HEK293 (cell line): ENCODE measurements around the gene FAM131B.

ENCODE experiments used
- CTCF ChIA-PET: fragments of 350-600 bp; formaldehyde crosslinking; extraction: SDS; loops from one replicate; lab custom pipeline; 2021; ENCODE audit warnings: antibody characterized with exemption; lab: Yijun Ruan, JAX
- POLR2A ChIA-PET: fragments of 300-600 bp; formaldehyde crosslinking; extraction: SDS; loops from one replicate; lab custom pipeline; 2020; ENCODE audit warnings: antibody characterized with exemption, inconsistent platforms; lab: Yijun Ruan, JAX
- H3K27ac ChIP-seq: fragments of 200-500 bp; sonication (Bioruptor generic); 2 replicates; pipeline ENCODE4 v1.5.1; 2014; ENCODE audit warnings: low read depth, low read length, control low read depth, inconsistent platforms; ENCODE audit errors: extremely low read depth
- H3K36me3 ChIP-seq, 2 experiments: fragments of 200-500 bp in 1 of 2; sonication (Bioruptor generic) in 1 of 2; 1 replicate in 1 of 2; 2 replicates in 1 of 2; pipeline ENCODE4 v1.5.1; 2014 to 2017; ENCODE audit warnings: inconsistent platforms in 2 of 2, low read length in 2 of 2; ENCODE audit not compliant: control insufficient read depth in 2 of 2, insufficient read depth in 1 of 2
- H3K4me1 ChIP-seq: fragments of 200-500 bp; sonication (Bioruptor generic); 2 replicates; pipeline ENCODE4 v1.5.1; 2014; ENCODE audit warnings: mild to moderate bottlenecking, low read length, inconsistent platforms; ENCODE audit not compliant: control insufficient read depth, insufficient read depth
- H3K4me3 ChIP-seq: 2 replicates; pipeline ENCODE4 v1.5.1; 2011; ENCODE audit warnings: low read depth, mild to moderate bottlenecking, control low read depth, low read length, moderate library complexity
- H3K9me3 ChIP-seq: fragments of 200-500 bp; sonication (Bioruptor generic); 2 replicates; pipeline ENCODE4 v1.5.1; 2014; ENCODE audit warnings: low read depth, low read length, inconsistent platforms; ENCODE audit not compliant: control insufficient read depth, insufficient read depth
- GLI2 ChIP-seq: fragments of 450-650 bp; formaldehyde crosslinking; IDR thresholded peaks from 2 replicates; pipeline ENCODE4; 2017; ENCODE audit warnings: missing biosample characterization, missing genetic modification characterization, low read depth, borderline replicate concordance
- KLF8 ChIP-seq: fragments of 450-650 bp; formaldehyde crosslinking; IDR thresholded peaks from 2 replicates; pipeline ENCODE4 v1.5.1; 2016; ENCODE audit warnings: missing biosample characterization, missing genetic modification characterization
- MEIS1 ChIP-seq: sonication (generic); formaldehyde crosslinking; IDR thresholded peaks from 2 replicates; pipeline ENCODE4 v1.8.1; 2022; ENCODE audit warnings: missing genetic modification reagents, mild to moderate bottlenecking, borderline replicate concordance
- OVOL3 ChIP-seq: fragments of 450-650 bp; formaldehyde crosslinking; IDR thresholded peaks from 2 replicates; pipeline ENCODE4 v1.5.1; 2016; ENCODE audit warnings: missing biosample characterization, missing genetic modification characterization
- SP3 ChIP-seq: fragments of 450-650 bp; formaldehyde crosslinking; IDR thresholded peaks from 2 replicates; pipeline ENCODE4 v1.5.1; 2016; ENCODE audit warnings: missing biosample characterization, missing genetic modification characterization
- ZFP37 ChIP-seq: fragments of 450-650 bp; formaldehyde crosslinking; IDR thresholded peaks from 2 replicates; pipeline ENCODE4 v1.5.1; 2016; ENCODE audit warnings: missing biosample characterization, missing genetic modification characterization
- ZFP41 ChIP-seq: fragments of 450-650 bp; formaldehyde crosslinking; IDR thresholded peaks from 2 replicates; pipeline ENCODE4 v1.5.1; 2016; ENCODE audit warnings: missing biosample characterization, missing genetic modification characterization, borderline replicate concordance
- ZNF132 ChIP-seq: fragments of 450-650 bp; formaldehyde crosslinking; IDR thresholded peaks from 2 replicates; pipeline ENCODE4 v1.5.1; 2017; ENCODE audit warnings: missing biosample characterization, missing genetic modification characterization, borderline replicate concordance
- ZNF19 ChIP-seq: fragments of 450-650 bp; formaldehyde crosslinking; IDR thresholded peaks from 2 replicates; pipeline ENCODE4; 2016; ENCODE audit warnings: missing biosample characterization, missing genetic modification characterization, low read depth
- ZNF394 ChIP-seq: fragments of 450-650 bp; formaldehyde crosslinking; IDR thresholded peaks from 2 replicates; pipeline ENCODE4 v1.5.1; 2016; ENCODE audit warnings: missing biosample characterization, missing genetic modification characterization, mild to moderate bottlenecking, moderate library complexity, borderline replicate concordance
- ZNF416 ChIP-seq: fragments of 450-650 bp; formaldehyde crosslinking; IDR thresholded peaks from 2 replicates; pipeline ENCODE4 v1.5.1; 2016; ENCODE audit warnings: missing biosample characterization, missing genetic modification characterization
- ZNF561 ChIP-seq: fragments of 450-650 bp; IDR thresholded peaks from 2 replicates; pipeline ENCODE4 v1.5.1; 2018; ENCODE audit warnings: missing biosample characterization, missing genetic modification characterization, borderline replicate concordance
- ZNF580 ChIP-seq: fragments of 450-650 bp; formaldehyde crosslinking; IDR thresholded peaks from 2 replicates; pipeline ENCODE4 v1.5.1; 2016; ENCODE audit warnings: missing biosample characterization, missing genetic modification characterization
- ZNF624 ChIP-seq: fragments of 450-650 bp; formaldehyde crosslinking; IDR thresholded peaks from 2 replicates; pipeline ENCODE4 v1.5.1; 2017; ENCODE audit warnings: missing biosample characterization, missing genetic modification characterization
- ZNF660 ChIP-seq: fragments of 450-650 bp; IDR thresholded peaks from 2 replicates; pipeline ENCODE4 v1.5.1; 2018; ENCODE audit warnings: missing biosample characterization, mild to moderate bottlenecking, missing genetic modification characterization
- ZNF664 ChIP-seq: fragments of 450-650 bp; formaldehyde crosslinking; IDR thresholded peaks from 2 replicates; pipeline ENCODE4 v1.5.1; 2016; ENCODE audit warnings: missing biosample characterization, missing genetic modification characterization
- ZNF670 ChIP-seq: fragments of 450-650 bp; formaldehyde crosslinking; IDR thresholded peaks from 2 replicates; pipeline ENCODE4 v1.5.1; 2016; ENCODE audit warnings: missing biosample characterization, missing genetic modification characterization, low read depth
- ZNF701 ChIP-seq: fragments of 450-650 bp; formaldehyde crosslinking; IDR thresholded peaks from 2 replicates; pipeline ENCODE4 v1.5.1; 2016; ENCODE audit warnings: missing biosample characterization, missing genetic modification characterization
- ZNF76 ChIP-seq: fragments of 450-650 bp; formaldehyde crosslinking; IDR thresholded peaks from 2 replicates; pipeline ENCODE4; 2016; ENCODE audit warnings: low read depth, missing biosample characterization, missing genetic modification characterization, borderline replicate concordance
- TF ChIP-seq, protein P1 (sequence below): fragments of 450-650 bp; formaldehyde crosslinking; IDR thresholded peaks from 2 replicates; pipeline ENCODE4 v1.5.1; 2016; ENCODE audit warnings: missing biosample characterization, missing genetic modification characterization
- TF ChIP-seq, protein P2 (sequence below): fragments of 450-650 bp; formaldehyde crosslinking; IDR thresholded peaks from 2 replicates; pipeline ENCODE4 v1.5.1; 2016; ENCODE audit warnings: missing biosample characterization, missing genetic modification characterization
- TF ChIP-seq, protein P3 (sequence below): fragments of 450-650 bp; formaldehyde crosslinking; IDR thresholded peaks from 2 replicates; pipeline ENCODE4 v1.5.1; 2016; ENCODE audit warnings: missing biosample characterization, missing genetic modification characterization

The FAM131B gene

GRCh38 chr7:143410521-143411004 lies 48.0 kb upstream of the FAM131B start (continued):
- no peak for TF ChIP-seq ZNF580 (tag by site-specific recombination)

- Histone ChIP-seq H3K9me3 (no peaks in the 10 kb centered on the region), H3K27ac (no peak within 1 kb of the TSS), H3K4me1 (peaks cover 2% of the 10 kb centered on the region; the same call in 1 of the 2 replicates)
- TF ChIP-seq ZFP41 (tag by site-specific recombination) = no peak
- TF ChIP-seq OVOL3 = no peak
- TF ChIP-seq ZNF132 (tag by site-specific recombination) = no peak
- TF ChIP-seq GLI2 (tag by site-specific recombination) = no peak
- TF ChIP-seq ZNF670 = no peak
- no peak for TF ChIP-seq SP3 (tag by site-specific recombination)
- TF ChIP-seq ZNF660 (tag by site-specific recombination) = no peak
- TF ChIP-seq, all 188 proteins: peak for 0
- CTCF ChIA-PET = interaction anchor here (0.6 to 3.6 kb wide), 3 partner anchors 8 to 103 kb away, joined by 3 to 20 read pairs (median 3); no protein-coding TSS in a partner anchor
- peak within 1 kb of the TSS; percentile 30 for H3K4me3 ChIP-seq
- H3K36me3 ChIP-seq = no peaks in the 10 kb centered on the region
- POLR2A ChIA-PET = interaction anchor here (1.5 to 2.7 kb wide), 2 partner anchors 11 to 28 kb away, joined by 4 to 10 read pairs; partner anchors contain the start of gene ZYX
Measured at GRCh38 chr7:143408686-143409561, 46.4 kb upstream of the FAM131B start, which contains the start of gene EPHA1. Gene EPHA1 (minus strand): TSS chr7:143408856. CDS start chr7:143408805, 51 bp downstream.

DNA sequence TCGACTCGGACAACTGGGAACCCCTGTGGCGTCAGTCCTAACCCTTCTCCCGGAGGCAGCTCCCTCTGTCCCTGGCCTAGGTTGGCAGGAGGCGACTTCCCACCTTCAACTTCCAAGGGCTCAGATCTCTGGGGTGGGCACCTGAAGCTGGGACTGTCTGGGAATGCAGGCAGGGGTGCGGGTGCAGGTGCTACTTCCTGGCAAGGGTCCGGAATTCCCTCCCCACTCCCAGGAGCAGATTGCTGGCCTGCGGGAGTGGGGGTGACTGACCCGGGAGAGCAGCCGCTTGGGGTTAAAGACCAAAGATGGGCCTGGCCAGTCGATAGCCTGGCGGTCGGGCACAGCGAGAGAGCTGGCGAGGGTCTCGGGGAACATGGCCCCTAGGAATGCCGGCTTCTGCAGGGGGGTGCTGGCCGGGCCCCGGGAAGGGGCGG lies 45.8 kb upstream of the FAM131B start:
- peak overlapping the region; percentile 5 for H3K4me3 ChIP-seq
- no peak overlapping the region for H3K27ac ChIP-seq
- H3K36me3 ChIP-seq = no peaks in the 10 kb centered on the region
- CTCF ChIA-PET = interaction anchor here (0.5 to 3.6 kb wide), 3 partner anchors 8 to 117 kb away, joined by 3 to 20 read pairs (median 4); no protein-coding TSS in a partner anchor
- peaks cover 2% of the 10 kb centered on the region; the same call in 1 of the 2 replicates for H3K4me1 ChIP-seq
- TF ChIP-seq KLF8 (no peak), ZNF416 (no peak), ZNF660 (tag by site-specific recombination) (no peak), ZNF394 (tag by site-specific recombination) (no peak), ZNF19 (tag by site-specific recombination) (no peak), MEIS1 (CRISPR knock-in tag) (no peak), ZNF664 (no peak), ZNF701 (tag by site-specific recombination) (no peak), ZFP37 (no peak), ZNF624 (tag by site-specific recombination) (no peak), ZNF561 (tag by site-specific recombination) (no peak), ZNF76 (tag by site-specific recombination) (no peak)
- TF ChIP-seq, protein P1, sequence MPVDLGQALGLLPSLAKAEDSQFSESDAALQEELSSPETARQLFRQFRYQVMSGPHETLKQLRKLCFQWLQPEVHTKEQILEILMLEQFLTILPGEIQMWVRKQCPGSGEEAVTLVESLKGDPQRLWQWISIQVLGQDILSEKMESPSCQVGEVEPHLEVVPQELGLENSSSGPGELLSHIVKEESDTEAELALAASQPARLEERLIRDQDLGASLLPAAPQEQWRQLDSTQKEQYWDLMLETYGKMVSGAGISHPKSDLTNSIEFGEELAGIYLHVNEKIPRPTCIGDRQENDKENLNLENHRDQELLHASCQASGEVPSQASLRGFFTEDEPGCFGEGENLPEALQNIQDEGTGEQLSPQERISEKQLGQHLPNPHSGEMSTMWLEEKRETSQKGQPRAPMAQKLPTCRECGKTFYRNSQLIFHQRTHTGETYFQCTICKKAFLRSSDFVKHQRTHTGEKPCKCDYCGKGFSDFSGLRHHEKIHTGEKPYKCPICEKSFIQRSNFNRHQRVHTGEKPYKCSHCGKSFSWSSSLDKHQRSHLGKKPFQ (tag by site-specific recombination) = no peak
- TF ChIP-seq, protein P2, sequence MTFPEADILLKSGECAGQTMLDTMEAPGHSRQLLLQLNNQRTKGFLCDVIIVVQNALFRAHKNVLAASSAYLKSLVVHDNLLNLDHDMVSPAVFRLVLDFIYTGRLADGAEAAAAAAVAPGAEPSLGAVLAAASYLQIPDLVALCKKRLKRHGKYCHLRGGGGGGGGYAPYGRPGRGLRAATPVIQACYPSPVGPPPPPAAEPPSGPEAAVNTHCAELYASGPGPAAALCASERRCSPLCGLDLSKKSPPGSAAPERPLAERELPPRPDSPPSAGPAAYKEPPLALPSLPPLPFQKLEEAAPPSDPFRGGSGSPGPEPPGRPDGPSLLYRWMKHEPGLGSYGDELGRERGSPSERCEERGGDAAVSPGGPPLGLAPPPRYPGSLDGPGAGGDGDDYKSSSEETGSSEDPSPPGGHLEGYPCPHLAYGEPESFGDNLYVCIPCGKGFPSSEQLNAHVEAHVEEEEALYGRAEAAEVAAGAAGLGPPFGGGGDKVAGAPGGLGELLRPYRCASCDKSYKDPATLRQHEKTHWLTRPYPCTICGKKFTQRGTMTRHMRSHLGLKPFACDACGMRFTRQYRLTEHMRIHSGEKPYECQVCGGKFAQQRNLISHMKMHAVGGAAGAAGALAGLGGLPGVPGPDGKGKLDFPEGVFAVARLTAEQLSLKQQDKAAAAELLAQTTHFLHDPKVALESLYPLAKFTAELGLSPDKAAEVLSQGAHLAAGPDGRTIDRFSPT (tag by site-specific recombination) = no peak
- TF ChIP-seq, protein P3, sequence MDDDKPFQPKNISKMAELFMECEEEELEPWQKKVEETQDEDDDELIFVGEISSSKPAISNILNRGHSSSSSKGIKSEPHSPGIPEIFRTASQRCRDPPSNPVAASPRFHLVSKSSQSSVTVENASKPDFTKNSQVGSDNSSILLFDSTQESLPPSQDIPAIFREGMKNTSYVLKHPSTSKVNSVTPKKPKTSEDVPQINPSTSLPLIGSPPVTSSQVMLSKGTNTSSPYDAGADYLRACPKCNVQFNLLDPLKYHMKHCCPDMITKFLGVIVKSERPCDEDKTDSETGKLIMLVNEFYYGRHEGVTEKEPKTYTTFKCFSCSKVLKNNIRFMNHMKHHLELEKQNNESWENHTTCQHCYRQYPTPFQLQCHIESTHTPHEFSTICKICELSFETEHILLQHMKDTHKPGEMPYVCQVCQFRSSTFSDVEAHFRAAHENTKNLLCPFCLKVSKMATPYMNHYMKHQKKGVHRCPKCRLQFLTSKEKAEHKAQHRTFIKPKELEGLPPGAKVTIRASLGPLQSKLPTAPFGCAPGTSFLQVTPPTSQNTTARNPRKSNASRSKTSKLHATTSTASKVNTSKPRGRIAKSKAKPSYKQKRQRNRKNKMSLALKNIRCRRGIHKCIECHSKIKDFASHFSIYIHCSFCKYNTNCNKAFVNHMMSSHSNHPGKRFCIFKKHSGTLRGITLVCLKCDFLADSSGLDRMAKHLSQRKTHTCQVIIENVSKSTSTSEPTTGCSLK (tag by site-specific recombination) = no peak
- H3K9me3 ChIP-seq = no peaks in the 10 kb centered on the region
- POLR2A ChIA-PET = interaction anchor here (1.5 to 2.7 kb wide), 2 partner anchors 10 to 27 kb away, joined by 4 to 10 read pairs; partner anchors contain the start of gene ZYX
